ENCODE results near the gene SRD5A1. TPM values are rescaled to one million over a fixed set of nuclear protein-coding genes. Genes with fewer than 3 reads are reported as not detected.

The SRD5A1 gene
- polyA plus RNA-seq, 1 experiment = 20.7 TPM

- Histone ChIP-seq H3K27me3 (ENCODE audit: control insufficient read depth, insufficient read depth, low read length) (peaks cover 2% of the 10 kb centered on the region), H3K9me3 (ENCODE audit: control insufficient read depth, insufficient read depth, low read length) (no peaks in the 10 kb centered on the region), H3K27ac (ENCODE audit: low read depth, low read length) (no peak overlapping the region), H3K4me3 (ENCODE audit: low read depth, low read length) (no peak overlapping the region)
- POLR2A ChIA-PET = no interaction called here
- DNase-seq (ENCODE audit: low read depth, low spot score) = no peak
- TF ChIP-seq CTCF (IDR thresholded peaks at IDR 0.05; ENCODE audit: low read depth, low read length) = no peak
- CTCF ChIA-PET = no interaction called here
Observed at GRCh38 chr5:6692906-6693305, 59.7 kb downstream of the SRD5A1 start.

GRCh38 chr5:6698696-6699095, 65.5 kb downstream of the SRD5A1 start:
- ChIA-PET POLR2A (no interaction called here), CTCF (no interaction called here)
- H3K9me3 ChIP-seq (ENCODE audit: control insufficient read depth, insufficient read depth, low read length) = no peaks in the 10 kb centered on the region
- no peak overlapping the region for H3K4me3 ChIP-seq (ENCODE audit: low read depth, low read length)
- no peak overlapping the region for H3K27ac ChIP-seq (ENCODE audit: low read depth, low read length)
- peaks cover 6% of the 10 kb centered on the region for H3K27me3 ChIP-seq (ENCODE audit: control insufficient read depth, insufficient read depth, low read length)
- no peak for DNase-seq (ENCODE audit: low read depth, low spot score)
- no peak for TF ChIP-seq CTCF (IDR thresholded peaks at IDR 0.05; ENCODE audit: low read depth, low read length)

GRCh38 chr5:6699357-6699756, 66.1 kb downstream of the SRD5A1 start:
- H3K27ac ChIP-seq (ENCODE audit: low read depth, low read length) = no peak overlapping the region
- POLR2A ChIA-PET = no interaction called here
- peaks cover 6% of the 10 kb centered on the region for H3K27me3 ChIP-seq (ENCODE audit: control insufficient read depth, insufficient read depth, low read length)
- no peak for TF ChIP-seq CTCF (IDR thresholded peaks at IDR 0.05; ENCODE audit: low read depth, low read length)
- CTCF ChIA-PET = no interaction called here
- no peaks in the 10 kb centered on the region for H3K9me3 ChIP-seq (ENCODE audit: control insufficient read depth, insufficient read depth, low read length)
- no peak for DNase-seq (ENCODE audit: low read depth, low spot score)
- no peak overlapping the region for H3K4me3 ChIP-seq (ENCODE audit: low read depth, low read length)

- no peak for TF ChIP-seq CTCF (IDR thresholded peaks at IDR 0.05; ENCODE audit: low read depth, low read length)
- Histone ChIP-seq H3K4me3 (ENCODE audit: low read depth, low read length) (no peak overlapping the region), H3K27ac (ENCODE audit: low read depth, low read length) (no peak overlapping the region), H3K9me3 (ENCODE audit: control insufficient read depth, insufficient read depth, low read length) (no peaks in the 10 kb centered on the region), H3K27me3 (ENCODE audit: control insufficient read depth, insufficient read depth, low read length) (peaks cover 5% of the 10 kb centered on the region)
- CTCF ChIA-PET = interaction anchor here (0.9 kb wide), 1 partner anchor 45 kb away, joined by 3 read pairs; no protein-coding TSS in a partner anchor
- no peak for DNase-seq (ENCODE audit: low read depth, low spot score)
- POLR2A ChIA-PET = no interaction called here
Observed at GRCh38 chr5:6700074-6700684, 66.9 kb downstream of the SRD5A1 start.

GRCh38 chr5:6700685-6701355, 67.6 kb downstream of the SRD5A1 start:
- H3K9me3 ChIP-seq (ENCODE audit: control insufficient read depth, insufficient read depth, low read length) = no peaks in the 10 kb centered on the region
- H3K27ac ChIP-seq (ENCODE audit: low read depth, low read length) = no peak overlapping the region
- CTCF ChIA-PET = interaction anchor here (0.9 kb wide), 1 partner anchor 44 kb away, joined by 3 read pairs; no protein-coding TSS in a partner anchor
- H3K27me3 ChIP-seq (ENCODE audit: control insufficient read depth, insufficient read depth, low read length) = peaks cover 4% of the 10 kb centered on the region
- POLR2A ChIA-PET = no interaction called here
- TF ChIP-seq CTCF (IDR thresholded peaks at IDR 0.05; ENCODE audit: low read depth, low read length) = no peak
- H3K4me3 ChIP-seq (ENCODE audit: low read depth, low read length) = no peak overlapping the region
- no peak for DNase-seq (ENCODE audit: low read depth, low spot score)

Data from AG04450 (cell line).